ENCODE data around the gene ADPRHL1. TPM values are rescaled to one million over a fixed set of nuclear protein-coding genes. Genes with fewer than 3 reads are reported as not detected.
A peak's percentile ranks its signal among the peaks of the same experiment; 100 is the strongest.

The ADPRHL1 gene
- total RNA-seq, 1 experiment from 2014 or later: 2.7 TPM

DNA sequence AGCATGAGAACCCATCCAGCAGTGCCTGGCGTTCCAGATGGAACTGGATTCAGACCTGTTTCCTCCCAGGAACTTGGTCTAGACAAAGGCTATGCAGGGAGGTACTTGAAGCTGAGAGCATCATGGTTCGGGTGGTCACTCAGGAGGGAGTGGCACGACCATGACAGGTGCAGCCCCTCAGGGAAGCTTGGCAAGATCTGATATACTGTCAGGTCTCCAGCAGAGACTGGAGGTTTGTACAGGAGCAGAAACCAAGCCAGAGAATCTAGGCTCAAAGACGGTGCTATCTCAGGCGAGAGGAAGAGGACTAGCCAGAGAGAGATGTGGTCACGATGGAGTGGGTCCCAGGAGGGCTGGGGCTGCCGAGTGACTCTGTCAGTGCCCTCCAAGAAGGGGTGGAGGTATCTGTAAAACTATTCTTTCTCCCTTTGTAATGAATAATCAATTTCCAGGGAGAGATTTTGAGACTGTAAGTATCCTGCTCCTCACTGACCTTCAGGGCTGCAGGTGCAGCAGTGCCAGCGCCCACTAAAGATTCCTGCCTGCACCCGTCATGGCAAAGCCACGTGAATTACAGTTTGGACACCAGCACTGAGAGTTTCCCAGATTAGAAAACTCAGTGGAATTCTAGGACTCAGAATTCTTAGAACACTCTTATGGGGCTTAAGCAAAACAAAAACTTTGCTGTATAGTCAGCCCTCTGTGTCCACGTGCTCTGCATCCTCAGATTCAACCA is 47.4 kb upstream of the ADPRHL1 start:
- no peaks in the 10 kb centered on the region for H3K9me3 Mint-ChIP-seq
- H2BK120ac ChIP-seq (ENCODE audit: low read depth, low read length, poor library complexity, severe bottlenecking): no peak overlapping the region
- H3T11ph ChIP-seq (ENCODE audit: low read length): no peak overlapping the region
- no peak overlapping the region for H2BK20ac ChIP-seq (ENCODE audit: low read depth, low read length, poor library complexity, severe bottlenecking)
- H3K18ac ChIP-seq (ENCODE audit: insufficient read length, low read depth, low read length): no peak overlapping the region
- H3K9ac ChIP-seq (ENCODE audit: extremely low read depth, insufficient read length, low read length): no peak overlapping the region
- no peaks in the 10 kb centered on the region for H3K27me3 ChIP-seq (ENCODE audit: insufficient read depth, low read length)
- no peaks in the 10 kb centered on the region for H4K20me1 ChIP-seq (ENCODE audit: control insufficient read depth, insufficient read depth, insufficient read length)
- no peaks in the 10 kb centered on the region for H3K27me3 Mint-ChIP-seq (ENCODE audit: low read depth)
- H3K27ac Mint-ChIP-seq: 0 out of 7 replicates have a peak overlapping the region, but pooled peaks of 1 of the 3 experiments have one; percentile 20
- H3K4me1 Mint-ChIP-seq: peaks cover 5 to 6% of the 10 kb centered on the region in 2 experiments
- H3K56ac ChIP-seq (ENCODE audit: insufficient read length, low read depth, low read length): no peak overlapping the region
- no peak overlapping the region for H2BK15ac ChIP-seq (ENCODE audit: low read depth, low read length)
- no peak overlapping the region for H3K4me2 ChIP-seq (ENCODE audit: insufficient read depth, insufficient read length, low read length)
- H3K14ac ChIP-seq (ENCODE audit: insufficient read depth, low read length): no peak overlapping the region
- no peak overlapping the region for H3K4ac ChIP-seq (ENCODE audit: low read depth, low read length)
- H3K27ac ChIP-seq (ENCODE audit: insufficient read length, low read depth, low read length): no peak overlapping the region
- H2BK5ac ChIP-seq (ENCODE audit: insufficient read length, low read length): no peak overlapping the region
- TF ChIP-seq, protein P1, sequence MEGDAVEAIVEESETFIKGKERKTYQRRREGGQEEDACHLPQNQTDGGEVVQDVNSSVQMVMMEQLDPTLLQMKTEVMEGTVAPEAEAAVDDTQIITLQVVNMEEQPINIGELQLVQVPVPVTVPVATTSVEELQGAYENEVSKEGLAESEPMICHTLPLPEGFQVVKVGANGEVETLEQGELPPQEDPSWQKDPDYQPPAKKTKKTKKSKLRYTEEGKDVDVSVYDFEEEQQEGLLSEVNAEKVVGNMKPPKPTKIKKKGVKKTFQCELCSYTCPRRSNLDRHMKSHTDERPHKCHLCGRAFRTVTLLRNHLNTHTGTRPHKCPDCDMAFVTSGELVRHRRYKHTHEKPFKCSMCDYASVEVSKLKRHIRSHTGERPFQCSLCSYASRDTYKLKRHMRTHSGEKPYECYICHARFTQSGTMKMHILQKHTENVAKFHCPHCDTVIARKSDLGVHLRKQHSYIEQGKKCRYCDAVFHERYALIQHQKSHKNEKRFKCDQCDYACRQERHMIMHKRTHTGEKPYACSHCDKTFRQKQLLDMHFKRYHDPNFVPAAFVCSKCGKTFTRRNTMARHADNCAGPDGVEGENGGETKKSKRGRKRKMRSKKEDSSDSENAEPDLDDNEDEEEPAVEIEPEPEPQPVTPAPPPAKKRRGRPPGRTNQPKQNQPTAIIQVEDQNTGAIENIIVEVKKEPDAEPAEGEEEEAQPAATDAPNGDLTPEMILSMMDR (conservative IDR thresholded peaks at IDR 0.05): no peak
- no peak overlapping the region for H2BK12ac ChIP-seq (ENCODE audit: insufficient read length, low read depth, low read length)
- peaks cover 3% of the 10 kb centered on the region for H3K23me2 ChIP-seq (ENCODE audit: insufficient read length, low read depth, low read length, poor library complexity, severe bottlenecking)
- H4K5ac ChIP-seq (ENCODE audit: insufficient read length, low read depth, low read length): no peak overlapping the region
- no peak overlapping the region for H3K4me3 Mint-ChIP-seq
- no peaks in the 10 kb centered on the region for H3K9me3 ChIP-seq (ENCODE audit: control insufficient read depth, low read depth, low read length)
- no peak overlapping the region for H2AFZ ChIP-seq (ENCODE audit: low read length)
- H4K91ac ChIP-seq (ENCODE audit: insufficient read length, low read depth, low read length): no peak overlapping the region
- H3K36me3 Mint-ChIP-seq (ENCODE audit: insufficient read depth in 1 of 3, low read depth in 3 of 3): peaks cover 24 to 84% (median 81%) of the 10 kb centered on the region in 3 experiments; a peak in 6 of 7 replicates
- H3K79me1 ChIP-seq (ENCODE audit: insufficient read depth, low read depth, low read length, poor library complexity, severe bottlenecking): no peaks in the 10 kb centered on the region
- no peaks in the 10 kb centered on the region for H3K4me1 ChIP-seq (ENCODE audit: insufficient read depth, low read length)
- DNase-seq: no peak
- H4K8ac ChIP-seq (replicated peaks; ENCODE audit: insufficient read length, low read depth, low read length): no peak overlapping the region
- peaks cover 6% of the 10 kb centered on the region; the same call in 1 of the 2 replicates for H3K79me2 ChIP-seq (ENCODE audit: insufficient read depth, low read length)
- no peak overlapping the region for H3K23ac ChIP-seq (ENCODE audit: insufficient read length, low read depth, low read length)
- no peak overlapping the region for H2AK5ac ChIP-seq (ENCODE audit: insufficient read length, low read length)
- no CpG with 5 or more reads among the region's 11 CpGs for WGBS (ENCODE audit: extremely low coverage, insufficient read length, low lambda C conversion rate)
